Chondrocyte (in vitro differentiated cells): Measurements from ENCODE around the gene HACD2. TPM values are rescaled to one million over a fixed set of nuclear protein-coding genes. Genes with fewer than 3 reads are reported as not detected.

Experiments
- DNase-seq: peaks from one replicate; pipeline ENCODE4 v3.0.0; 2021; ENCODE audit warnings: mixed read lengths, low spot score
- H3K27ac Mint-ChIP-seq: one replicate; pipeline ENCODE4 v1.8.0; 2021; ENCODE audit warnings: mild to moderate bottlenecking, moderate library complexity, mixed read lengths; ENCODE audit not compliant: unreplicated experiment
- H3K27me3 Mint-ChIP-seq: 2 replicates; pipeline ENCODE4 v1.8.0; 2021; ENCODE audit warnings: low read depth, mixed read lengths
- H3K36me3 Mint-ChIP-seq: 2 replicates; pipeline ENCODE4 v1.8.0; 2021; ENCODE audit warnings: low read depth, mixed read lengths
- H3K4me1 Mint-ChIP-seq: 2 replicates; pipeline ENCODE4 v1.8.0; 2021; ENCODE audit warnings: low read depth, mild to moderate bottlenecking, mixed read lengths
- H3K4me3 Mint-ChIP-seq: one replicate; pipeline ENCODE4 v1.8.0; 2021; ENCODE audit warnings: mild to moderate bottlenecking, moderate library complexity, mixed read lengths; ENCODE audit not compliant: unreplicated experiment
- H3K9me3 Mint-ChIP-seq: 2 replicates; pipeline ENCODE4 v1.8.0; 2021; ENCODE audit warnings: low read depth, mixed read lengths
- CTCF ChIP-seq: fragments of 200-600 bp; sonication (generic); IDR thresholded peaks from 2 replicates; pipeline ENCODE4 v1.5.0; 2021; ENCODE audit warnings: antibody characterized with exemption, mild to moderate bottlenecking, moderate library complexity
- total RNA-seq: library from RNA; stranded (reverse); gene quantifications from 3 replicates; pipeline ENCODE4 v1.2.1, GENCODE V29; 2021

The HACD2 gene
- total RNA-seq, 1 donor from 2014 or later: 79.0 TPM

GRCh38 chr3:123521179-123521969 is 63.5 kb downstream of the HACD2 start:
- Mint-ChIP-seq H3K9me3 (no peaks in the 10 kb centered on the region), H3K4me3 (peak overlapping the region; percentile 5), H3K27ac (peak overlapping the region; percentile 79), H3K36me3 (peaks cover 18% of the 10 kb centered on the region), H3K27me3 (no peaks in the 10 kb centered on the region), H3K4me1 (peaks cover 35% of the 10 kb centered on the region)
- DNase-seq: no peak
- TF ChIP-seq CTCF: no peak

- Mint-ChIP-seq H3K27ac (peak overlapping the region; percentile 79), H3K36me3 (peaks cover 12% of the 10 kb centered on the region), H3K27me3 (no peaks in the 10 kb centered on the region), H3K4me1 (peaks cover 35% of the 10 kb centered on the region), H3K4me3 (no peak overlapping the region), H3K9me3 (no peaks in the 10 kb centered on the region)
- no peak for DNase-seq
- no peak for TF ChIP-seq CTCF
Observed at GRCh38 chr3:123520656-123521055, 64.2 kb downstream of the HACD2 start.

GRCh38 chr3:123518892-123519485 is 65.9 kb downstream of the HACD2 start:
- no peaks in the 10 kb centered on the region for H3K9me3 Mint-ChIP-seq
- H3K27ac Mint-ChIP-seq: no peak overlapping the region
- H3K27me3 Mint-ChIP-seq: no peaks in the 10 kb centered on the region
- no peak for DNase-seq
- no peak for TF ChIP-seq CTCF
- no peak overlapping the region for H3K4me3 Mint-ChIP-seq
- H3K36me3 Mint-ChIP-seq: peaks cover 9% of the 10 kb centered on the region
- peaks cover 35% of the 10 kb centered on the region for H3K4me1 Mint-ChIP-seq

- Mint-ChIP-seq H3K4me3 (no peak overlapping the region), H3K9me3 (no peaks in the 10 kb centered on the region), H3K27ac (no peak overlapping the region)
Observed at GRCh38 chr3:123511726-123512125, 73.1 kb downstream of the HACD2 start.

More at GRCh38 chr3:123511726-123512125, 73.1 kb downstream of the HACD2 start:
- no peak for DNase-seq
- Mint-ChIP-seq H3K4me1 (peaks cover 4% of the 10 kb centered on the region), H3K27me3 (no peaks in the 10 kb centered on the region), H3K36me3 (peaks cover 17% of the 10 kb centered on the region)
- TF ChIP-seq CTCF: no peak
